DMS53 treated with DMSO at 0.1 percent for 48 hours (cell line): ENCODE data around the gene PRKN.

Experiments
- DNase-seq: peaks from one replicate; lab custom pipeline; 2025; ENCODE audit not compliant: unreplicated experiment; lab: John Stamatoyannopoulos, UW

The PRKN gene

GRCh38 chr6:161641175-161641574 is 1086.4 kb downstream of the PRKN start:
- no peak for DNase-seq

DNA sequence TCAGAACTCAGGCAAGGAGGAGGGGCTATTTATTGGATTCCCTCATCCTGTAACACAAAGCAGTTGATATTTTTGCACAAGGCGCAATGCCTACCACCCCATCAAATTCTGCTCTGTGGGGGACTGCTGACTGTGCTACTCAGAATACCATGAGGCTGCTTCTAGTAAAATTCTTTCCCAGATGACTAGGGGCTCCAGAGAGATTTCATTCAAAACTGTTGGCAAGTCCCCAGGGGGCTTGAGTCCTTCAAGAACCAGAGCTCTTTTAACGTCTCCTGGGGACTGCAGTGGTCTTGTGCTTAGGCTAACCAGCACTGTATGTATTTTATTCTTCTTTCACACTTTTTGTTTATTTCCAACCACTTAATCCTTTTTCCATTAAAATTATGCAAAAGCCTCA is 1087.8 kb downstream of the PRKN start:
- no peak for DNase-seq

GRCh38 chr6:161637658-161638057 is 1089.9 kb downstream of the PRKN start:
- DNase-seq: no peak

DNA sequence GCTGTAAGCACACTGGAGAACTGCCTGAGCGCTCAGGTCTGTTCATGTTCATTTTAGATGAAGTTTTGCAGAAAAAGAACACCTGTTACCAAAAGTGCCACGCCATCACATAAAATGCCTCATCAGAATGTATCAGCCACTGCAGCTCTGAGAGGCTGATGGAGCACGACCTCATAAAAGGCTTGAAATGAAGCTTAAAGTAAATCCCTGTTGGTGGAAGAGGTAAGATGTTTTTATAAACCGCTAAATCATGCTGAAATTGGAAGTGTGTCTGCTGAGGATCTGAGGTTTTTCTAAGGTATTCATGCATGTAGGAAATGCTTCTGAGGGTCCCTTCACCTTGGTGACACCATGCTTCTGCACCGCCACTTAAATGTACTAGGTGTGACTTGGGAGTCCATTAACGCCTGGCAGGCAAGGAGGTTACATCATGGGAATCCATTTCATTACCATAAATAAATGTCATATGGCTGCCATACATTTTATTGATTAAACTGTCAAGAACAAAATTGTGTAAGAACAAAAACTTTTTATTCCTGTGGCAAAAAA is 1090.6 kb downstream of the PRKN start:
- DNase-seq: no peak

DNA sequence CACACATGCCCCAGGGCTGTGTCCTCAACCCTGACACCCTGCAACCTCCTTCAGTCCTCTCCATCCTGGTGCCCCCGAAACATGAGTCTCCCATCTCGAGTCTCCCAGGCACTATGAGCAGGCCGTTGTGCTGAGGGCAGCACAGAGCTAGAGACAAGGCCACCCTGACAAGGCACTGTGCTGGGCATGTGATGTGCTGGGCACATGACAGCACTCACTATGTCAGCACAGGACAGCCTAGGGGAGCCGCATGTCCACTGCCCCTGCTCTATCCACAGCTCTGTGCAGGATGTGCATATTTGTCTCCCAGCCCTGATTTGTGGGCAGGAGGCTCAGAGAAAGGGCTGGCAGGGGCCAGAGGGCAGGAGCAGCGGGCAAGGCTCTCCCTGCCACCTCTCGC is 1091.6 kb downstream of the PRKN start:
- DNase-seq: no peak

- no peak for DNase-seq
These were observed 1092.7 kb downstream of the PRKN start for GRCh38 chr6:161634916-161635315.

GRCh38 chr6:161631676-161632194 is 1095.8 kb downstream of the PRKN start:
- no peak for DNase-seq

GRCh38 chr6:161630674-161631073 is 1096.9 kb downstream of the PRKN start:
- no peak for DNase-seq

GRCh38 chr6:161626132-161626676 is 1101.4 kb downstream of the PRKN start:
- DNase-seq: no peak

- no peak for DNase-seq
These were observed 1103.5 kb downstream of the PRKN start for GRCh38 chr6:161624111-161624510.

DNA sequence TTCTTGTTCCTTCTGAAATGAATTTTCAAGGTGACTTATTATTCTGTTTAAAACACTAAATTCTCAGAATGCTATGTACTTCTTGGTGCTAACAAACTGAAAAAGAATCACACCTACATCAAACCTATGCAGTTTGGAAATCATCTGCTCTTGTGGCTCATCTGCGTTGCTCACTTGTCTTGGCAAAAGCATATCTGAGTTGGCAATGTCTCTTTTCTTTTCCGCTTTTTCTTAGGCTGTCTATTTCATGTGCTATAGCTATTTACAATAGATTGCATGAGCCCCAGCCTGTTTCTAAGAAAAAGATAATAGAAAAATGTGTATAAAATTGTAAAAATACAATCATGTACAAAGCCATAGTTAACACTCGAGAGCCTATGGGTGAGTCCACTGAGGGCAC is 1104.8 kb downstream of the PRKN start:
- no peak for DNase-seq

GRCh38 chr6:161618831-161619454 is 1108.6 kb downstream of the PRKN start:
- DNase-seq: peak; percentile 75

GRCh38 chr6:161613711-161614110 is 1113.9 kb downstream of the PRKN start:
- DNase-seq: no peak

GRCh38 chr6:161608771-161609170 is 1118.8 kb downstream of the PRKN start:
- DNase-seq: no peak

DNA sequence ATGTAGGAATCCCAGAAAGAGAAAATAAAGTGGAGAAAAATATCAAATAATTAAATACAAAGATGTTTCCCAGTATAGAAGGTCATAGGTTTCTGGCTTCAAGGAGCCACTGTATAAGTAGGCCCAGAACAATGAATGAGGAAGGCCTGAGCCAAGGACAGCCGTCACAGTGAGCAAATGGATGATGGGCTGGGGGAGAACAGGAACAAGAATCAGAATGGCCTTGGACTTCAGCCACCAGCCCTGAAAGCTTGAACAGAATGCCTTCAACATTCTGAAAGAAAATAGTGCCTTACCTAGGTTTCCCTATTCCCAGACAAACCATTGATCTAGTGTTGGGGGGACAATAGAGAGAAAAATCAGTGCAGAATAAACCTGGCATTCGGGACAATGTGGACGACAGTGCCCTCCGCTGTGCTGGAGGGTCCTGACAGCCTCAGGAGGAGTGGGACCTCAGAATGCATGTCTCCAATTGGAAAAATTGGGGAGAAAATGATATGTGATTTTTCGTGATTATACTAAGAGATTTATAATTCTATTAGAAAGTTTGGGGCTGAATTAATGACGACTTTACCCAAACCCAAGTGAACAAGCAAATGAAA is 1119.8 kb downstream of the PRKN start:
- DNase-seq: no peak

DNA sequence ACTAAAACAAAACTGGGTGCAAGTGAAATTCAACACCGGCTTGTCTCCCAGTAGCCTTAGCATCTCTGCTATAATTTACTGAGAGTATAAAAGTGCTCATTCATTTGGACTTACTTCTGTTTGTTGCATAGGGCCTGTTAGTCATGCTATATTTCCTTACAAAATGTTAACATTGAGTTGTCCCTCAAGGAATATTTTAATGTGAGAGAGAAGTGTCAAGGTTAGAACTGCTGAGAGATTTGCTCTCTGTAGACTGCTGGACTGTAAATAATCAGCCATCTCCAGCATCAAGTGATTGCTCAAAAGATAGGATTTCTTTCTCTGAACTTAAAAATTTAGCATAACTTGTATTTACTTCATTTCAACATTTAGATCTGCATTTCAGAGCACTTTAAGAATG is 1125.2 kb downstream of the PRKN start:
- DNase-seq: no peak

DNA sequence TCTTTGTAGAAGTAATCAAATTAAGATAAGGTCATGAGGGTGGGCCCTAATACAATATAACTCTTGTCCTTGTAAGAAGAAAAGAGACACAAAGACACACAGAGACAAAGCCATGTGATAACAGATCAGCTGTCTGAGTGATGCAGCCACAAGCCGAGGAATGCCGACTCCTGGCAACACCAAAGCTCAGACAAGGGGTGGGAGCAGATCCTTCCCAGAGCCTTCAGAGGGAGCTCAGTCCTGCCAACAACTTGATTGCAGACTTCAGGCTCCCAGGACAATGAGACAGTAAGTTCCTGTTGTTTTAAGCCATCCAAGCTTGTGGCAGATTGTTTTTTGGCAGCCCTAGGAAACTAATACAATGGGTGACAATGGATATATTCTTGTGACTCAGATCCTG is 1128.7 kb downstream of the PRKN start:
- no peak for DNase-seq

- no peak for DNase-seq
These were observed 1130.6 kb downstream of the PRKN start for GRCh38 chr6:161596807-161597520.

DNA sequence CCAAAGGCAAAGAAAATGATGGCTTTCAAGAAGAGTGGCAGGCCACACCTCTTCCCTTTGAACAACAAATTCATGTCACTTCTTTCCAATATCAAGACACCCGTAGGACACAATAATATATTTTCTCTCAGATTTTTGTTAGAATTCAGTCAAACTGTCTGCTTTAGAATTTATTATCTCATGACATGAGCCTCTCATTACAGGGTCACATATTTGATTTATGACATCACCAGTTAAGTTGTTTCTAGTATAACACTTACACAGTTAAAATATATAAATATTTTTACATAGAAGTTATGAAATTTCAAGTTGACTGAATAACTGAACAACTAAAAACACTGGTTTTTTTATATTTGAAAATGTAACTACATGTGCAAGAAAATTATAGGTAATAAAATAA is 1133.2 kb downstream of the PRKN start:
- no peak for DNase-seq

DNA sequence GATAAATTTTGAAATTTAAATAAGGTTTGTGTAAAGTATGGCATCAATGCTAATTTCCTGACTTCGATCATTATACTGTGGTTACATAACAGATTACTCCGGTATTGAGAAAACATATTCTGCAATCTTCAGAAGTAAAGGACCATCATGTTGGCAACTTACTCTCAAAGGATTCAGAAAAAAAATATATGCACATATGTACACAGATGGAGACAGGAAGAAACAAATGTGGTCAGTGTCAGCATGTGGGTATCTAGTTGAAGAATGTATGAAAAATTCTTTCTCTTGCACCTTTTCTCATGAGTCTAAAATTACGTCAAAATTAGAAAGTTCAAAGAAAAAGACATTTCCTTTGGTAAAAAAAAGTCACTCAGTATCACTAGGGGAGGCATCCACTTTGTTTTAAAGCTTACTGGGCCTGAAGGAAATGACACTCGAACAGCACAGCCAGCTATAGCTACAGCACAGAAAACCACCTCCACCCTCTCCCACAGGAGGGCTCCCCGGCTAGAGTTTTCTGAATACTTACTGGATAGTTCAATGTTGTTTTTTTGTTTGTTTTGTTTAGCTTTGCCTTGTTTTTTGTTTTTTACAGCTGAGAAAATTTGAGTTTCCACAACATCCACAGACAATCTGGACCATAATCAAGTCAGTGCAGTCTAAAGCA is 1136.5 kb downstream of the PRKN start:
- DNase-seq: no peak

DNA sequence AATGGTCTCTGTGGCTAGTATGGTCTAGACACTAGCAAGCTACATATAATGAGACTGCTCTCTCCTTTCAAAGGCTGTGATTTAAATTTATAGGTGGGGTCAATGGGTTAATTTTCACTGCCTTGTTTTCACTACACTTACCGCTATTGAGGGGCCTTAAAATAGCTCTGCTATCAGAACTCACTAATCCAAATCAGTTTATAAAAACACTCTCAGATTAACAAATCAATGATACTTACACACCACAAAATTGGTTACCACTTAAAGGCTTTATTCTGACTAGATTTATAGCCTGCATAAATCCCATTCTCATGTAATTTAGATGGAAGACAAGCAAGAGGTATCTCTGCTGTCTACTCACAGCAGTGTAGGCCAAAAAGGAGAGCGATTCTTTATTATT is 1140.7 kb downstream of the PRKN start:
- DNase-seq: no peak
